SK-N-SH (cell line): ENCODE results near the gene UBE2S. TPM values are rescaled to one million over a fixed set of nuclear protein-coding genes. Genes with fewer than 3 reads are reported as not detected.

Experiments used
- CTCF ChIA-PET: fragments of 300-600, 350-600 bp; formaldehyde crosslinking; extraction: SDS; loops from one replicate; lab custom pipeline; 2021; lab: Yijun Ruan, JAX
- POLR2A ChIA-PET: fragments of 350-600 bp; sonication (Branson Sonifier 250); formaldehyde crosslinking; extraction: SDS; loops from one replicate; lab custom pipeline; 2020; ENCODE audit warnings: antibody characterized with exemption, inconsistent platforms; lab: Yijun Ruan, JAX
- DNase-seq: peaks from one replicate; pipeline ENCODE4 v3.0.0; 2012
- H2AFZ ChIP-seq: fragments of 200-600 bp; sonication (generic); 2 replicates; pipeline ENCODE4 v1.8.1; 2016; ENCODE audit warnings: antibody characterized with exemption, mild to moderate bottlenecking, low read depth
- H3F3A ChIP-seq: fragments of 200-600 bp; sonication (generic); replicated peaks from 2 replicates; pipeline ENCODE3; 2016; ENCODE audit warnings: antibody characterized with exemption, mild to moderate bottlenecking; ENCODE audit not compliant: insufficient read depth
- H3K27ac ChIP-seq, 2 experiments: fragments of 200-500 bp in 1 of 2; fragments of 200-600 bp in 1 of 2; sonication (Bioruptor generic) in 1 of 2; sonication (generic), shearing (Covaris generic) in 1 of 2; 2 replicates each; pipeline versions ENCODE4 v1.5.1 to v1.6.1; 2014 to 2016; ENCODE audit warnings: low read depth in 2 of 2, inconsistent platforms in 1 of 2, low read length in 1 of 2, mild to moderate bottlenecking in 1 of 2, mixed read lengths in 1 of 2
- H3K27me3 ChIP-seq: fragments of 200-600 bp; sonication (generic), shearing (Covaris generic); 2 replicates; pipeline ENCODE4 v1.6.1; 2016; ENCODE audit warnings: mixed run types; ENCODE audit not compliant: insufficient read depth
- H3K36me3 ChIP-seq, 2 experiments: fragments of 200-500 bp in 1 of 2; fragments of 200-600 bp in 1 of 2; sonication (Bioruptor generic) in 1 of 2; sonication (generic) in 1 of 2; replicated peaks in 1 of 2; 2 replicates each; pipeline versions ENCODE3 to v1.5.1; 2014 to 2016; ENCODE audit warnings: low read length in 1 of 2, mild to moderate bottlenecking in 1 of 2; ENCODE audit not compliant: insufficient read depth in 2 of 2, control insufficient read depth in 1 of 2
- H3K4me1 ChIP-seq, 2 experiments: fragments of 200-500 bp in 1 of 2; fragments of 200-600 bp in 1 of 2; sonication (Bioruptor generic) in 1 of 2; sonication (generic), shearing (Covaris generic) in 1 of 2; 2 replicates each; pipeline versions ENCODE4 v1.5.1 to v1.6.1; 2014 to 2016; ENCODE audit warnings: low read depth in 1 of 2, low read length in 1 of 2, mixed run types in 1 of 2; ENCODE audit not compliant: insufficient read depth in 2 of 2, control insufficient read depth in 1 of 2
- H3K4me2 ChIP-seq: fragments of 200-600 bp; sonication (generic), shearing (Covaris generic); 2 replicates; pipeline ENCODE4 v1.6.1; 2017; ENCODE audit warnings: mixed run types
- H3K4me3 ChIP-seq, 2 experiments: fragments of 200-500 bp in 1 of 2; fragments of 200-600 bp in 1 of 2; sonication (Bioruptor generic) in 1 of 2; sonication (generic), shearing (Covaris generic) in 1 of 2; 2 replicates each; pipeline versions ENCODE4 v1.5.1 to v1.8.1; 2014 to 2016; ENCODE audit warnings: low read depth in 2 of 2, inconsistent platforms in 1 of 2, low read length in 1 of 2, mild to moderate bottlenecking in 1 of 2, mixed read lengths in 1 of 2, moderate library complexity in 1 of 2
- H3K79me2 ChIP-seq: fragments of 200-600 bp; sonication (generic); 2 replicates; pipeline ENCODE4 v1.8.1; 2017; ENCODE audit warnings: mild to moderate bottlenecking; ENCODE audit not compliant: insufficient read depth
- H3K9ac ChIP-seq: fragments of 200-600 bp; sonication (generic); 2 replicates; pipeline ENCODE4 v1.6.1; 2017; ENCODE audit warnings: mixed run types
- H3K9me2 ChIP-seq: fragments of 200-600 bp; sonication (generic); 2 replicates; pipeline ENCODE4 v1.6.1; 2017; ENCODE audit warnings: mixed run types
- H3K9me3 ChIP-seq: fragments of 200-600 bp; sonication (generic); 2 replicates; pipeline ENCODE4 v1.6.1; 2017; ENCODE audit warnings: mixed run types, mild to moderate bottlenecking, moderate library complexity
- H4K20me1 ChIP-seq: fragments of 200-600 bp; sonication (generic); 2 replicates; pipeline ENCODE4 v1.6.1; 2017; ENCODE audit warnings: mild to moderate bottlenecking, mixed run types; ENCODE audit not compliant: insufficient read depth
- CHD2 ChIP-seq: fragments of 150-350 bp; IDR thresholded peaks from 2 replicates; pipeline ENCODE4 v1.6.1; 2018; ENCODE audit warnings: low read length; ENCODE audit not compliant: partially characterized antibody
- EP300 ChIP-seq, 2 experiments: IDR thresholded peaks; 2 replicates each; pipeline versions ENCODE4 v1.4.0 to v1.6.1; 2012; ENCODE audit warnings: borderline replicate concordance in 1 of 2, low read depth in 1 of 2, low read length in 1 of 2
- EZH2phosphoT487 ChIP-seq: fragments of 200-600 bp; sonication (generic); IDR thresholded peaks from 2 replicates; pipeline ENCODE4 v1.6.1; 2017; ENCODE audit warnings: low read depth, mixed run types, mild to moderate bottlenecking, antibody characterized with exemption, moderate library complexity, borderline replicate concordance
- FOSL2 ChIP-seq: IDR thresholded peaks from 2 replicates; pipeline ENCODE4 v1.4.0; 2012; ENCODE audit warnings: low read depth, mild to moderate bottlenecking, moderate library complexity, borderline replicate concordance
- FOXM1 ChIP-seq: IDR thresholded peaks from 2 replicates; pipeline ENCODE4 v1.4.0; 2012; ENCODE audit warnings: low read depth, mild to moderate bottlenecking
- GATA2 ChIP-seq: sonication (generic); formaldehyde crosslinking; IDR thresholded peaks from 2 replicates; pipeline ENCODE4 v1.5.0; 2020; ENCODE audit warnings: mild to moderate bottlenecking, missing genetic modification reagents
- NRF1 ChIP-seq: IDR thresholded peaks from 2 replicates; pipeline ENCODE4 v1.6.1; 2012; ENCODE audit warnings: low read depth, mild to moderate bottlenecking, low read length
- POLR2AphosphoS5 ChIP-seq: IDR thresholded peaks from 2 replicates; pipeline ENCODE4 v1.6.1; 2012; ENCODE audit warnings: low read depth, low read length
- RCOR1 ChIP-seq: fragments of 150-350 bp; IDR thresholded peaks from 2 replicates; pipeline ENCODE4 v1.6.1; 2017; ENCODE audit warnings: antibody characterized with exemption, low read length
- RXRA ChIP-seq: IDR thresholded peaks from 2 replicates; pipeline ENCODE4 v1.4.0; 2012; ENCODE audit warnings: low read depth, mild to moderate bottlenecking, borderline replicate concordance
- SIN3A ChIP-seq: IDR thresholded peaks from 2 replicates; pipeline ENCODE4 v1.6.1; 2012; ENCODE audit warnings: low read depth, mild to moderate bottlenecking, low read length, moderate library complexity, borderline replicate concordance
- SMC3 ChIP-seq: IDR thresholded peaks from 2 replicates; pipeline ENCODE4 v1.6.1; 2012; ENCODE audit warnings: low read depth, low read length, improper control_type of control experiment
- TAF1 ChIP-seq: IDR thresholded peaks from 2 replicates; pipeline ENCODE4 v1.6.1; 2012; ENCODE audit warnings: low read depth, mild to moderate bottlenecking, low read length, moderate library complexity, borderline replicate concordance
- TCF12 ChIP-seq: IDR thresholded peaks from 2 replicates; pipeline ENCODE4 v1.4.0; 2012
- YY1 ChIP-seq: IDR thresholded peaks from 2 replicates; pipeline ENCODE4 v1.4.0; 2012; ENCODE audit warnings: low read depth, mild to moderate bottlenecking
- WGBS: methylation state at CpG from one replicate; pipeline ENCODE4 v1.1.6; 2017; ENCODE audit warnings: low lambda C conversion rate; 5-methylcytosine and 5-hydroxymethylcytosine counted together
- polyA plus RNA-seq, 3 experiments: library from polyadenylated mRNA; depleted of rRNA; stranded (reverse); fragments of >200 nt; gene quantifications; 2 replicates each; pipeline ENCODE4 v1.2.3, GENCODE V29; 2012
- TF ChIP-seq, protein P1 (sequence below): IDR thresholded peaks from 2 replicates; pipeline ENCODE4 v1.4.0; 2012; ENCODE audit warnings: low read depth, borderline replicate concordance
- TF ChIP-seq, protein P2 (sequence below): fragments of 150-350 bp; IDR thresholded peaks from 2 replicates; pipeline ENCODE4 v1.6.1; 2017; ENCODE audit warnings: antibody characterized with exemption, low read length, low read depth, borderline replicate concordance
- TF ChIP-seq, protein P3 (sequence below): IDR thresholded peaks from 2 replicates; pipeline ENCODE4 v1.6.1; 2012; ENCODE audit warnings: mild to moderate bottlenecking, low read depth, low read length, moderate library complexity
- TF ChIP-seq, protein P4 (sequence below): IDR thresholded peaks from 2 replicates; pipeline ENCODE4; 2012

Gene UBE2S
- polyA plus RNA-seq, 1 of the 3 experiments (the other 2 are of a cell fraction) = 133 TPM

DNA sequence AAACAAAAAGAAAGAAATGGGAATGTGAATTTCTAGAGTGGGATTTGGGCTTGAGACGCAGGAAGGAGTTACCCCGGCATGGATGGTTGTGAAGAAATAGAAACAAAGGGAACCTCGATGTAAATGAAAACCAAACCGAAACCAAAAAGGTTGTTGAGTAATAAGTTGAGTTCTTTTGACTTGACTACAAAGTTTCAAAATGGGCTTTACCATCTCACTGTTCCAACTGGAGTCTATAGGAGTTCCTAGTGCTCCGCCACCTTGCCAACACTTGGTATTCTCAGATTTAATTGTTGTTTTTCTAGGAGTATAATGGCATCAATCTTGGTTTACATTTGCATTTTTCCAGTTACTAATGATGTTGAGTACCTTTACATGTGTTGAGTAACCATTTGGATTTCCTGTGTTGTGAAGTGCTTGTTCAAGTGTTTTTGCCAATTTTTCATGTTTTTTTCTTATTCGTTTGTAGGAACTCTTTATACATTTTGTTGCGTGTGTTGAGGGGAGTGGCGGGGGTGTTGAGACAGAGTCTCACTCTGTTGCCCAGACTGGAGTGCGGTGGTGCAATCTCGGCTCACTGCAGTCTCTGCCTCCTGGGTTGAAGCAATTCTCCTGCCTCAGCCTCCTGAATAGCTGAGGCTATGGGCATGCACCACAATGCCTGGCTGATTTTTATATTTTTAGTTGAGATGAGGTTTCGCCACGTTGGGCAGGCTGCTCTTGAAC, 9.2 kb downstream of the UBE2S start:
- no peaks in the 10 kb centered on the region for H3K9me3 ChIP-seq
- ChIA-PET CTCF (interaction anchor here (0.9 to 2.9 kb wide), 2 partner anchors 20 to 97 kb away, joined by 3 to 8 read pairs; no protein-coding TSS in a partner anchor), POLR2A (interaction anchor here (1.6 to 2.8 kb wide), 4 partner anchors 7 to 9 kb away, joined by 7 to 10 read pairs (median 8); partner anchors contain the start of gene UBE2S)
- no peak for DNase-seq
- no peak overlapping the region for H2AFZ ChIP-seq
- no peak overlapping the region for H3K27ac ChIP-seq
- H3F3A ChIP-seq = peaks cover 46% of the 10 kb centered on the region
- no peak overlapping the region for H3K4me2 ChIP-seq
- H3K36me3 ChIP-seq = peaks cover 18 to 28% of the 10 kb centered on the region in 2 experiments
- no peaks in the 10 kb centered on the region for H3K27me3 ChIP-seq
- H3K9me2 ChIP-seq = no peaks in the 10 kb centered on the region
- TF ChIP-seq RXRA = no peak
- TF ChIP-seq SIN3A = no peak
- TF ChIP-seq, protein P1, sequence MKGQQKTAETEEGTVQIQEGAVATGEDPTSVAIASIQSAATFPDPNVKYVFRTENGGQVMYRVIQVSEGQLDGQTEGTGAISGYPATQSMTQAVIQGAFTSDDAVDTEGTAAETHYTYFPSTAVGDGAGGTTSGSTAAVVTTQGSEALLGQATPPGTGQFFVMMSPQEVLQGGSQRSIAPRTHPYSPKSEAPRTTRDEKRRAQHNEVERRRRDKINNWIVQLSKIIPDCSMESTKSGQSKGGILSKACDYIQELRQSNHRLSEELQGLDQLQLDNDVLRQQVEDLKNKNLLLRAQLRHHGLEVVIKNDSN = no peak
- TF ChIP-seq TCF12 = no peak
- TF ChIP-seq CHD2 = no peak
- TF ChIP-seq FOSL2 = no peak
- TF ChIP-seq, protein P2, sequence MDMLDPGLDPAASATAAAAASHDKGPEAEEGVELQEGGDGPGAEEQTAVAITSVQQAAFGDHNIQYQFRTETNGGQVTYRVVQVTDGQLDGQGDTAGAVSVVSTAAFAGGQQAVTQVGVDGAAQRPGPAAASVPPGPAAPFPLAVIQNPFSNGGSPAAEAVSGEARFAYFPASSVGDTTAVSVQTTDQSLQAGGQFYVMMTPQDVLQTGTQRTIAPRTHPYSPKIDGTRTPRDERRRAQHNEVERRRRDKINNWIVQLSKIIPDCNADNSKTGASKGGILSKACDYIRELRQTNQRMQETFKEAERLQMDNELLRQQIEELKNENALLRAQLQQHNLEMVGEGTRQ = no peak
- TF ChIP-seq, protein P3, sequence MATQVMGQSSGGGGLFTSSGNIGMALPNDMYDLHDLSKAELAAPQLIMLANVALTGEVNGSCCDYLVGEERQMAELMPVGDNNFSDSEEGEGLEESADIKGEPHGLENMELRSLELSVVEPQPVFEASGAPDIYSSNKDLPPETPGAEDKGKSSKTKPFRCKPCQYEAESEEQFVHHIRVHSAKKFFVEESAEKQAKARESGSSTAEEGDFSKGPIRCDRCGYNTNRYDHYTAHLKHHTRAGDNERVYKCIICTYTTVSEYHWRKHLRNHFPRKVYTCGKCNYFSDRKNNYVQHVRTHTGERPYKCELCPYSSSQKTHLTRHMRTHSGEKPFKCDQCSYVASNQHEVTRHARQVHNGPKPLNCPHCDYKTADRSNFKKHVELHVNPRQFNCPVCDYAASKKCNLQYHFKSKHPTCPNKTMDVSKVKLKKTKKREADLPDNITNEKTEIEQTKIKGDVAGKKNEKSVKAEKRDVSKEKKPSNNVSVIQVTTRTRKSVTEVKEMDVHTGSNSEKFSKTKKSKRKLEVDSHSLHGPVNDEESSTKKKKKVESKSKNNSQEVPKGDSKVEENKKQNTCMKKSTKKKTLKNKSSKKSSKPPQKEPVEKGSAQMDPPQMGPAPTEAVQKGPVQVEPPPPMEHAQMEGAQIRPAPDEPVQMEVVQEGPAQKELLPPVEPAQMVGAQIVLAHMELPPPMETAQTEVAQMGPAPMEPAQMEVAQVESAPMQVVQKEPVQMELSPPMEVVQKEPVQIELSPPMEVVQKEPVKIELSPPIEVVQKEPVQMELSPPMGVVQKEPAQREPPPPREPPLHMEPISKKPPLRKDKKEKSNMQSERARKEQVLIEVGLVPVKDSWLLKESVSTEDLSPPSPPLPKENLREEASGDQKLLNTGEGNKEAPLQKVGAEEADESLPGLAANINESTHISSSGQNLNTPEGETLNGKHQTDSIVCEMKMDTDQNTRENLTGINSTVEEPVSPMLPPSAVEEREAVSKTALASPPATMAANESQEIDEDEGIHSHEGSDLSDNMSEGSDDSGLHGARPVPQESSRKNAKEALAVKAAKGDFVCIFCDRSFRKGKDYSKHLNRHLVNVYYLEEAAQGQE = no peak
- TF ChIP-seq YY1 = no peak
- no peak for TF ChIP-seq RCOR1
- no peak for TF ChIP-seq GATA2 (CRISPR knock-in tag)
- no peak for TF ChIP-seq EP300 (IDR thresholded peaks at IDR 0.05; ENCODE audit: borderline replicate concordance in 1 of 2, low read depth in 1 of 2, low read length in 1 of 2)
- no peak for TF ChIP-seq POLR2AphosphoS5
- TF ChIP-seq FOXM1 = no peak
- TF ChIP-seq, protein P4, sequence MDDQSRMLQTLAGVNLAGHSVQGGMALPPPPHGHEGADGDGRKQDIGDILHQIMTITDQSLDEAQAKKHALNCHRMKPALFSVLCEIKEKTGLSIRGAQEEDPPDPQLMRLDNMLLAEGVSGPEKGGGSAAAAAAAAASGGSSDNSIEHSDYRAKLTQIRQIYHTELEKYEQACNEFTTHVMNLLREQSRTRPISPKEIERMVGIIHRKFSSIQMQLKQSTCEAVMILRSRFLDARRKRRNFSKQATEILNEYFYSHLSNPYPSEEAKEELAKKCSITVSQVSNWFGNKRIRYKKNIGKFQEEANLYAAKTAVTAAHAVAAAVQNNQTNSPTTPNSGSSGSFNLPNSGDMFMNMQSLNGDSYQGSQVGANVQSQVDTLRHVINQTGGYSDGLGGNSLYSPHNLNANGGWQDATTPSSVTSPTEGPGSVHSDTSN = no peak
- no peak for TF ChIP-seq EZH2phosphoT487
- TF ChIP-seq TAF1 = no peak
- TF ChIP-seq SMC3 = no peak
- no peak for TF ChIP-seq NRF1
- H3K4me3 ChIP-seq = no peak overlapping the region
- H4K20me1 ChIP-seq = peaks cover 29% of the 10 kb centered on the region
- WGBS = 98% methylated on average over 10 of the region's 12 CpGs
- H3K4me1 ChIP-seq = peaks cover 7 to 8% of the 10 kb centered on the region in 2 experiments; a peak in 1 of 4 replicates
- no peak overlapping the region for H3K9ac ChIP-seq
- peaks cover 15% of the 10 kb centered on the region; the same call in 1 of the 2 replicates for H3K79me2 ChIP-seq
